Liver (tissue), 9 donors: ENCODE measurements around the gene BCKDK. TPM values are rescaled to one million over a fixed set of nuclear protein-coding genes. Genes with fewer than 3 reads are reported as not detected.
"Not testable (repeated sequence)": the region's sequence is repeated elsewhere in the genome, so short reads cannot be mapped to it uniquely, and the experiment has no call there.

Source experiments
- DNase-seq: peaks from one replicate; pipeline ENCODE4 v3.0.0-alpha.2; 2017; ENCODE audit warnings: low spot score
- H3K27ac ChIP-seq, 2 donors: one replicate each; pipeline ENCODE4 v1.7.0; 2013; ENCODE audit warnings: inconsistent platforms in 2 of 2, low read length in 2 of 2, control low read depth in 1 of 2, low read depth in 1 of 2, mild to moderate bottlenecking in 1 of 2
- H3K27me3 ChIP-seq, 4 donors: one replicate each; pipeline versions ENCODE4 v1.6.1 to v1.7.0; 2013; ENCODE audit warnings: low read length in 3 of 4, inconsistent platforms in 1 of 4, mild to moderate bottlenecking in 1 of 4, moderate library complexity in 1 of 4; ENCODE audit not compliant: control insufficient read depth in 4 of 4, insufficient read depth in 4 of 4
- H3K36me3 ChIP-seq, 4 donors: one replicate each; pipeline versions ENCODE4 v1.6.1 to v1.7.0; 2013; ENCODE audit warnings: low read length in 3 of 4, mild to moderate bottlenecking in 3 of 4, low read depth in 1 of 4, moderate library complexity in 1 of 4; ENCODE audit not compliant: control insufficient read depth in 4 of 4, insufficient read depth in 3 of 4
- H3K4me1 ChIP-seq, 4 donors: one replicate each; pipeline versions ENCODE4 v1.6.1 to v1.7.0; 2013; ENCODE audit warnings: low read length in 3 of 4, mild to moderate bottlenecking in 3 of 4, moderate library complexity in 1 of 4; ENCODE audit not compliant: control insufficient read depth in 4 of 4, insufficient read depth in 4 of 4
- H3K4me3 ChIP-seq, 3 donors: one replicate each; pipeline versions ENCODE4 v1.6.1 to v1.7.0; 2013; ENCODE audit warnings: low read length in 3 of 3, control low read depth in 1 of 3, low read depth in 1 of 3, mild to moderate bottlenecking in 1 of 3
- H3K9ac ChIP-seq, 2 donors: one replicate each; pipeline ENCODE4 v1.7.0; 2013; ENCODE audit warnings: low read length in 2 of 2, mild to moderate bottlenecking in 2 of 2, moderate library complexity in 2 of 2, control low read depth in 1 of 2, low read depth in 1 of 2
- H3K9me3 ChIP-seq, 4 donors: one replicate each; pipeline versions ENCODE4 v1.6.1 to v1.7.0; 2013; ENCODE audit warnings: low read length in 3 of 4; ENCODE audit not compliant: control insufficient read depth in 4 of 4
- ATF3 ChIP-seq: IDR thresholded peaks from 2 replicates; pipeline ENCODE4 v1.6.1; 2016; ENCODE audit warnings: antibody characterized with exemption
- CTCF ChIP-seq: fragments of 150-350 bp; IDR thresholded peaks from 2 replicates; pipeline ENCODE4 v1.5.1; 2017; ENCODE audit warnings: improper control_type of control experiment, low read depth, low read length; ENCODE audit not compliant: missing input control
- EGR1 ChIP-seq, 2 donors: IDR thresholded peaks; 2 replicates each; pipeline ENCODE4 v1.6.1; 2016 to 2018; ENCODE audit warnings: antibody characterized with exemption in 2 of 2, low read depth in 2 of 2
- FOXA2 ChIP-seq: IDR thresholded peaks from 2 replicates; pipeline ENCODE4 v1.6.1; 2016; ENCODE audit warnings: antibody characterized with exemption
- GABPA ChIP-seq, 2 donors: IDR thresholded peaks in 1 of 2; conservative IDR thresholded peaks in 1 of 2; 2 replicates each; pipeline ENCODE4 v1.6.1; 2016; ENCODE audit warnings: antibody characterized with exemption in 2 of 2, mild to moderate bottlenecking in 1 of 2, moderate library complexity in 1 of 2
- HNF4A ChIP-seq, 2 donors: conservative IDR thresholded peaks; 2 replicates each; pipeline ENCODE4 v1.6.1; 2016; ENCODE audit warnings: antibody characterized with exemption in 2 of 2, mild to moderate bottlenecking in 2 of 2
- JUND ChIP-seq, 2 donors: IDR thresholded peaks; 2 replicates each; pipeline ENCODE4 v1.6.1; 2016; ENCODE audit warnings: antibody characterized with exemption in 2 of 2
- MAX ChIP-seq: IDR thresholded peaks from 2 replicates; pipeline ENCODE4 v1.6.1; 2016; ENCODE audit warnings: antibody characterized with exemption
- NR2F2 ChIP-seq: IDR thresholded peaks from 2 replicates; pipeline ENCODE4 v1.6.1; 2016; ENCODE audit warnings: antibody characterized with exemption
- RAD21 ChIP-seq, 2 donors: IDR thresholded peaks; 2 replicates each; pipeline ENCODE4 v1.6.1; 2016; ENCODE audit warnings: antibody characterized with exemption in 2 of 2, mild to moderate bottlenecking in 2 of 2
- SP1 ChIP-seq: IDR thresholded peaks from 2 replicates; pipeline ENCODE4 v1.6.1; 2018; ENCODE audit warnings: antibody characterized with exemption, mild to moderate bottlenecking
- TAF1 ChIP-seq: conservative IDR thresholded peaks from 2 replicates; pipeline ENCODE4 v1.6.1; 2016; ENCODE audit warnings: antibody characterized with exemption, mild to moderate bottlenecking
- YY1 ChIP-seq: IDR thresholded peaks from 2 replicates; pipeline ENCODE4 v1.6.1; 2016; ENCODE audit warnings: antibody characterized with exemption, mild to moderate bottlenecking
- ZBTB33 ChIP-seq: IDR thresholded peaks from 2 replicates; pipeline ENCODE4 v1.6.1; 2016; ENCODE audit warnings: antibody characterized with exemption
- WGBS: extraction: QIAGEN DNeasy Blood & Tissue Kit; methylation state at CpG from one replicate; pipeline ENCODE4 v1.1.7; 2013; 5-methylcytosine and 5-hydroxymethylcytosine counted together
- polyA plus RNA-seq, 2 donors: library from polyadenylated mRNA; stranded (reverse) in 1 of 2; unstranded in 1 of 2; fragments of 200-250 nt in 1 of 2; fragments of >200 nt in 1 of 2; fragmentation: Nextera tagmentation in 1 of 2; extraction: Ambion mirVana in 1 of 2; gene quantifications; one replicate each; pipeline versions ENCODE4 v1.2.1 to v1.2.3, GENCODE V29; 2013 to 2015
- total RNA-seq, 2 donors: library from RNA; depleted of rRNA; stranded (reverse); fragments of >200 nt; gene quantifications; one replicate each; pipeline ENCODE4 v1.2.3, GENCODE V29; 2014
- donor health status: healthy.
- donor health status: healthy.
- donor health status: healthy.
- donor health status: healthy.
- donor health status: healthy.

BCKDK gene
- total and polyA plus RNA-seq, 4 donors = 10.0 to 41.6 (median 34.9) TPM

GRCh38 chr16:31149894-31150890 lies 42.0 kb downstream of the BCKDK start, which contains the start of gene PRSS36 (continued):
- TF ChIP-seq CTCF (no peak), EGR1 (IDR thresholded peaks at IDR 0.05; ENCODE audit: low read depth in 2 of 2) (no peak), ATF3 (no peak), MAX (no peak)

GRCh38 chr16:31150976-31151375 lies 42.8 kb downstream of the BCKDK start:
- 77% methylated on average over 6 of the region's 6 CpGs for WGBS
- H3K9ac ChIP-seq, H3K9me3 ChIP-seq, DNase-seq, H3K4me1 ChIP-seq, H3K27ac ChIP-seq, H3K27me3 ChIP-seq, H3K4me3 ChIP-seq, H3K36me3 ChIP-seq: not testable (repeated sequence)

GRCh38 chr16:31157136-31157535 lies 49.0 kb downstream of the BCKDK start:
- Histone ChIP-seq H3K9me3 (no peaks in the 10 kb centered on the region), H3K4me1 (peaks cover 0 to 1% (median 0%) of the 10 kb centered on the region in 4 donors), H3K27ac (no peak overlapping the region), H3K27me3 (no peaks in the 10 kb centered on the region), H3K36me3 (no peaks in the 10 kb centered on the region), H3K4me3 (no peak overlapping the region), H3K9ac (no peak overlapping the region)
- DNase-seq = no peak
- WGBS = 47% methylated on average over 8 of the region's 8 CpGs
- TF ChIP-seq CTCF (no peak), TAF1 (no peak), ZBTB33 (no peak), RAD21 (IDR thresholded peaks at IDR 0.05) (no peak), GABPA (IDR thresholded peaks at IDR 0.05 in 1 of 2, conservative IDR thresholded peaks at IDR 0.05 in 1 of 2) (no peak), HNF4A (conservative IDR thresholded peaks at IDR 0.05) (no peak), YY1 (no peak), NR2F2 (no peak), JUND (IDR thresholded peaks at IDR 0.05) (no peak), SP1 (no peak), FOXA2 (no peak)
